Stimulated activated CD8-positive, alpha-beta memory T cell treated with anti-CD3 and anti-CD28 coated beads, Interleukin-12 subunit alpha, Interleukin-12 subunit beta, amount 100 ng/mL, for 4 hours (primary cell): ENCODE measurements around the gene GRK4.
"Not testable (repeated sequence)": the region's sequence is repeated elsewhere in the genome, so short reads cannot be mapped to it uniquely, and the experiment has no call there.

Experiments
- DNase-seq: peaks from one replicate; pipeline ENCODE4 v3.0.0-alpha.2; 2020; ENCODE audit warnings: low read depth

The GRK4 gene

GRCh38 chr4:2961811-2962441 lies 1.4 kb upstream of the GRK4 start:
- DNase-seq: no peak

- DNase-seq: no peak
Measured at GRCh38 chr4:2962614-2963174, 677 bp upstream of the GRK4 start.

GRCh38 chr4:2963966-2964471 lies 648 bp downstream of the GRK4 start:
- no peak for DNase-seq

- DNase-seq: no peak
Measured at GRCh38 chr4:2964706-2965258, 1.4 kb downstream of the GRK4 start.

GRCh38 chr4:2965262-2965661 lies 1.9 kb downstream of the GRK4 start:
- no peak for DNase-seq

GRCh38 chr4:2968381-2968780 lies 5.0 kb downstream of the GRK4 start:
- DNase-seq: no peak

- DNase-seq: no peak
Measured at GRCh38 chr4:2971275-2971674, 7.9 kb downstream of the GRK4 start.

- no peak for DNase-seq
Measured at GRCh38 chr4:2977211-2978088, 14.1 kb downstream of the GRK4 start.

GRCh38 chr4:2981256-2981819 lies 18.0 kb downstream of the GRK4 start:
- DNase-seq: no peak

GRCh38 chr4:2982012-2982411 lies 18.6 kb downstream of the GRK4 start:
- DNase-seq: no peak

- not testable (repeated sequence) for DNase-seq
Measured at GRCh38 chr4:2983715-2984114, 20.3 kb downstream of the GRK4 start.

- DNase-seq: no peak
Measured at GRCh38 chr4:2991243-2991642, 27.9 kb downstream of the GRK4 start.

- no peak for DNase-seq
Measured at GRCh38 chr4:2994917-2995316, 31.5 kb downstream of the GRK4 start.

GRCh38 chr4:2995546-2996265 lies 32.3 kb downstream of the GRK4 start:
- no peak for DNase-seq

GRCh38 chr4:2996415-2996814 lies 33.0 kb downstream of the GRK4 start:
- DNase-seq: no peak

- DNase-seq: no peak
Measured at GRCh38 chr4:3007724-3008123, 44.4 kb downstream of the GRK4 start.

GRCh38 chr4:3009422-3009821 lies 46.1 kb downstream of the GRK4 start:
- no peak for DNase-seq

GRCh38 chr4:3010577-3010976 lies 47.2 kb downstream of the GRK4 start:
- DNase-seq: no peak

- no peak for DNase-seq
Measured at GRCh38 chr4:3010998-3011397, 47.6 kb downstream of the GRK4 start.

- DNase-seq: no peak
Measured at GRCh38 chr4:3011456-3012220, 48.3 kb downstream of the GRK4 start.

- DNase-seq: no peak
Measured at GRCh38 chr4:3013323-3013722, 50.0 kb downstream of the GRK4 start.
